MCF 10A (cell line): Measurements from ENCODE around the gene RPTOR. TPM values are rescaled to one million over a fixed set of nuclear protein-coding genes. Genes with fewer than 3 reads are reported as not detected.
A peak's percentile ranks its signal among the peaks of the same experiment; 100 is the strongest.

Experiments used
- BruUV-seq: library from RNA; stranded (reverse); fragments of 400-500 nt; replicated peaks from 2 replicates; lab custom pipeline; 2021; lab: Mats Ljungman, UMichigan
- CTCF ChIA-PET: fragments of 300-600 bp; sonication (Branson Sonifier 250); formaldehyde crosslinking; extraction: SDS; loops from one replicate; lab custom pipeline; 2021; ENCODE audit warnings: antibody characterized with exemption, inconsistent platforms; lab: Yijun Ruan, JAX
- POLR2A ChIA-PET: fragments of 300-600, 350-650 bp; sonication (Branson Sonifier 250); formaldehyde crosslinking; extraction: SDS; loops from one replicate; lab custom pipeline; 2020; ENCODE audit warnings: antibody characterized with exemption, inconsistent platforms; lab: Yijun Ruan, JAX
- DNase-seq: peaks from one replicate; pipeline ENCODE4 v3.0.0-alpha.2; 2018; ENCODE audit not compliant: unreplicated experiment
- H3K27ac Mint-ChIP-seq: one replicate; pipeline ENCODE4 v1.8.0; 2022; ENCODE audit warnings: mild to moderate bottlenecking, low read depth, mixed read lengths; ENCODE audit not compliant: unreplicated experiment
- H3K27me3 Mint-ChIP-seq: one replicate; pipeline ENCODE4 v1.8.0; 2022; ENCODE audit warnings: mixed read lengths; ENCODE audit not compliant: insufficient read depth, unreplicated experiment
- H3K36me3 Mint-ChIP-seq: one replicate; pipeline ENCODE4 v1.8.0; 2022; ENCODE audit warnings: mild to moderate bottlenecking, moderate library complexity, mixed read lengths; ENCODE audit not compliant: insufficient read depth, unreplicated experiment
- H3K4me1 Mint-ChIP-seq: one replicate; pipeline ENCODE4 v1.8.0; 2022; ENCODE audit warnings: mixed read lengths; ENCODE audit not compliant: insufficient read depth, unreplicated experiment
- H3K4me3 Mint-ChIP-seq: one replicate; pipeline ENCODE4 v1.8.0; 2022; ENCODE audit warnings: mild to moderate bottlenecking, moderate library complexity, mixed read lengths; ENCODE audit not compliant: unreplicated experiment
- H3K9me3 Mint-ChIP-seq: one replicate; pipeline ENCODE4 v1.8.0; 2022; ENCODE audit warnings: mixed read lengths; ENCODE audit not compliant: unreplicated experiment
- intact Hi-C: fragments of 100-400 bp; cut with micrococcal nuclease; formaldehyde crosslinking; loops from 2 replicates; pipeline ENCODE4 v1.14.1; 2022
- total RNA-seq: library from RNA; stranded (reverse); gene quantifications from 2 replicates; pipeline ENCODE4 v1.2.3, GENCODE V29; 2022
- TF ChIP-seq, protein P1 (sequence below): fragments of 200-600 bp; IDR thresholded peaks from one replicate; pipeline ENCODE4 v1.8.0; 2022; ENCODE audit warnings: antibody characterized with exemption, mild to moderate bottlenecking; ENCODE audit not compliant: unreplicated experiment

The RPTOR gene
- total RNA-seq, 1 experiment from 2014 or later = 41.3 TPM

DNA sequence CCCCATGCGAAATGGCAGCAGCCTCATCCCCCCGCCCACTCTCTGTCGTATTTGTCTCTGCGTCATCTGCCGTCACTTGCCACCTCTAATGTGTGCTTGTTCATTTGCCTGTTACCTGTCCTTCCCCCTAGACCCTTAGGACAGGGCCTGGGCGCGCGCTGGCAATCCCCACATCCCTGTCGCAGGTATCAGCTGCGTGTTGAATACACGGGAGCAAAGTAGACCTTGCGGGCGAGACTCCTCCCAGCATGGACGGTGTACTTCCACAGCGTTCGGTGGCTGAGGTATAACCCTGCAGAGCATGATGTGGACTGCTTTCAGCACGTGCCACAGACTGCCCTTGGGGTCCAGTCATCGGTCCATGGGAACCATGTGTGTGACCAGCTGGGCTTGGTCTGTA is 276.9 kb downstream of the RPTOR start:
- no peaks in the 10 kb centered on the region for H3K9me3 Mint-ChIP-seq
- ChIA-PET POLR2A (interaction anchor here (0.9 kb wide), 1 partner anchor 11 kb away, joined by 3 read pairs; no protein-coding TSS in a partner anchor), CTCF (no interaction called here)
- H3K4me1 Mint-ChIP-seq = peaks cover 22% of the 10 kb centered on the region
- DNase-seq = no peak
- no TSS peak for BruUV-seq
- TF ChIP-seq, protein P1, sequence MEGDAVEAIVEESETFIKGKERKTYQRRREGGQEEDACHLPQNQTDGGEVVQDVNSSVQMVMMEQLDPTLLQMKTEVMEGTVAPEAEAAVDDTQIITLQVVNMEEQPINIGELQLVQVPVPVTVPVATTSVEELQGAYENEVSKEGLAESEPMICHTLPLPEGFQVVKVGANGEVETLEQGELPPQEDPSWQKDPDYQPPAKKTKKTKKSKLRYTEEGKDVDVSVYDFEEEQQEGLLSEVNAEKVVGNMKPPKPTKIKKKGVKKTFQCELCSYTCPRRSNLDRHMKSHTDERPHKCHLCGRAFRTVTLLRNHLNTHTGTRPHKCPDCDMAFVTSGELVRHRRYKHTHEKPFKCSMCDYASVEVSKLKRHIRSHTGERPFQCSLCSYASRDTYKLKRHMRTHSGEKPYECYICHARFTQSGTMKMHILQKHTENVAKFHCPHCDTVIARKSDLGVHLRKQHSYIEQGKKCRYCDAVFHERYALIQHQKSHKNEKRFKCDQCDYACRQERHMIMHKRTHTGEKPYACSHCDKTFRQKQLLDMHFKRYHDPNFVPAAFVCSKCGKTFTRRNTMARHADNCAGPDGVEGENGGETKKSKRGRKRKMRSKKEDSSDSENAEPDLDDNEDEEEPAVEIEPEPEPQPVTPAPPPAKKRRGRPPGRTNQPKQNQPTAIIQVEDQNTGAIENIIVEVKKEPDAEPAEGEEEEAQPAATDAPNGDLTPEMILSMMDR = no peak
- no peak overlapping the region for H3K27ac Mint-ChIP-seq
- intact Hi-C loops = no loop called here
- peaks cover 32% of the 10 kb centered on the region for H3K36me3 Mint-ChIP-seq
- no peak overlapping the region for H3K4me3 Mint-ChIP-seq
- no peaks in the 10 kb centered on the region for H3K27me3 Mint-ChIP-seq

DNA sequence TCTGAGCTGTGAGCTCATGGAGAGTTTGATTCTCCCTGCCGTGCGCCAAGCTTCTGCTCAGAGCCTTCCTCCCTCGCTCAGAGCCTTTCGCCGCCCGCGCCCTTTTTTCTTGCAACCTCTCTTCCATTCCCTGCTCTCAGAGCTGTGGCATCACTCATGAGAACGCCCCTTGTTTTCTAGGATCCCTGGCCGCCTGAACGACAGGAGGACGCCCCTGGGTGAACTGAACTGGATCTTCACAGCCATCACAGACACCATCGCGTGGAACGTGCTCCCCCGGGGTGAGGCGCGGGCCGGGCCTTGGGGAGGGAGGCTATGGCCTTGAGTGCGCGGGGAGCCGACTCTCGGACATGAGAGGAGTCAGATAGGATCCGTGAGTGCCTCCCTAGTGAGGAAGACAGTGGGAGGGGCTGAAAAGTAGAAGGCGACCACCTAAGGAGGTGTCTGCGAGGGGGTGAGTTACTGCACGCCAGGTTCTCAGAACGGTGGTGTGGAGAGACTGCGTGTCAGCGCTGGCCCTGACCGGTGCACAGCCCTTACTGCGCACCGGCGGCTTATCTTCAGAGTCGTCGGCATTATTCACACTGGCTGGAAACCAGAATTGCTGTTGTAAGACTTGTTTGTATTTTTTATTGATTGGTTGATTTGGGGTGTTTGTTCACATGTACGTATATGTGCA is 277.5 kb downstream of the RPTOR start:
- Mint-ChIP-seq H3K4me3 (no peak overlapping the region), H3K27me3 (no peaks in the 10 kb centered on the region), H3K36me3 (peaks cover 32% of the 10 kb centered on the region), H3K9me3 (no peaks in the 10 kb centered on the region), H3K27ac (peak overlapping the region; percentile 13), H3K4me1 (peaks cover 26% of the 10 kb centered on the region)
- ChIA-PET CTCF (no interaction called here), POLR2A (no interaction called here)
- intact Hi-C loops = no loop called here
- BruUV-seq = no TSS peak
- no peak for DNase-seq
- TF ChIP-seq, protein P1 = no peak

DNA sequence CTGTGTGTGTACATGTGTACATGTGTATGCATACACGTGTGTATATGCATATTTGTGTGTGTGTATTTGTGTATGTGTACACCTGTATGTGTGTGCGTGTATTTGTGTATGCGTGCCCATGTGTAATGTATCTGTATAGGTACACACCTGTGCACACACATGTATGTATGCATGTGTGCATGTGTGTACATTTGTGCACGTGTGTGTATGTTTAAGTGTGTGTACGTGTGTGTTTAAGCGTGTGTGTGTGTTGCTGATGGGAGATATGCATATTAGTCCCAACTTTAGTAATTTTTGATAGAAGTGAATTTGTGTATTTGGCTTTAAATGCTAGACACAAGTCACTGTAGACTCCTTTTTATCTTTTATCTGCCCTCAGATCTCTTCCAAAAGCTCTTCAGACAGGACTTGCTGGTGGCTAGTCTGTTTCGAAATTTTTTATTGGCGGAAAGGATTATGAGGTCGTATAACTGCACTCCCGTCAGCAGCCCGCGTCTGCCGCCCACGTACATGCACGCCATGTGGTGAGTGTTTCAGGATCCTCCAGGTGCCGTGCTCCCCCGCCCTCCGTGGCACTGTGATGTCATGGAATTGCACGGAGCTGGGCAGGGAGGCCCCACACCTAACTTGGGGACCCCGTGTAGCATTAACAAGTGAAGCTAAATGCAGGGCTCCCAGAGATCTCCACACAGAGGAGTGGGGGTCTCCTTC is 278.2 kb downstream of the RPTOR start:
- Mint-ChIP-seq H3K27me3 (no peaks in the 10 kb centered on the region), H3K4me1 (peaks cover 23% of the 10 kb centered on the region), H3K4me3 (no peak overlapping the region), H3K9me3 (no peaks in the 10 kb centered on the region), H3K36me3 (peaks cover 32% of the 10 kb centered on the region), H3K27ac (peak overlapping the region; percentile 13)
- CTCF ChIA-PET = interaction anchor here (0.7 kb wide), 1 partner anchor 206 kb away, joined by 3 read pairs; no protein-coding TSS in a partner anchor
- intact Hi-C loops = no loop called here
- TF ChIP-seq, protein P1 = no peak
- POLR2A ChIA-PET = no interaction called here
- BruUV-seq = no TSS peak
- peak; percentile 62 for DNase-seq
